Raji (cell line): ENCODE measurements around the gene ZMYND15.

Experiments
- POLR2A ChIP-seq: IDR thresholded peaks from 2 replicates; pipeline ENCODE4 v1.6.1; 2011; ENCODE audit warnings: low read depth, low read length, control low read depth; ENCODE audit not compliant: insufficient read depth

Gene ZMYND15

DNA sequence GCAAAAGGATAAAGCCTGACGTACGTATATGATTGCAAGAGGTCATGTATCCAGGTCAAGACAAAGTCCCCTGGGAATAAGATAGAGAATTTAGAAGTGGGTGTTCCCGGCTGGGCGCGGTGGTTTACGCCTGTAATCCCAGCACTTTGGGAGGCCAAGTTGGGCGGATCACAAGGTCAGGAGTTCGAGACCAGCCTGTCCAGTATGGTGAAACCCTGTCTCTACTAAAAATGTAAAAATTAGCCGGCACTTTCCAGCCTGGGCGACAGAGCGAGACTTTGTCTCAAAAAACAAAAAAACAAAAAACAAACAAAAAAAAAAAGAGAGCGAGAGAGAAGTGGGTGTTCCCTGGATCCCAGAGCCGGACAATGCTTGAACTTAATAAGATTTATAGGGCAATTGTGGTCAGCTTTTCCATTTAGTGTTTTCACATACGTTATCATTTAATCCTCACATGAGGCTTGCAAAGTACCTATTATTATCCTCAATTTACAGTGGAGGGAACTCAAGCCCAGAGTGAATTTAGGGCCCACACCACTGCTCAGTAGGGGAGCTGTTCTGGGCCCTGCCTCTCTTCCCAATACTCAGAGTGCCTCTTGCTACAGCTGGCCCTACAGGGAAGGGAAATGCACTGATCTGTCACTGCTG, 48.6 kb downstream of the ZMYND15 start:
- TF ChIP-seq POLR2A: no peak

DNA sequence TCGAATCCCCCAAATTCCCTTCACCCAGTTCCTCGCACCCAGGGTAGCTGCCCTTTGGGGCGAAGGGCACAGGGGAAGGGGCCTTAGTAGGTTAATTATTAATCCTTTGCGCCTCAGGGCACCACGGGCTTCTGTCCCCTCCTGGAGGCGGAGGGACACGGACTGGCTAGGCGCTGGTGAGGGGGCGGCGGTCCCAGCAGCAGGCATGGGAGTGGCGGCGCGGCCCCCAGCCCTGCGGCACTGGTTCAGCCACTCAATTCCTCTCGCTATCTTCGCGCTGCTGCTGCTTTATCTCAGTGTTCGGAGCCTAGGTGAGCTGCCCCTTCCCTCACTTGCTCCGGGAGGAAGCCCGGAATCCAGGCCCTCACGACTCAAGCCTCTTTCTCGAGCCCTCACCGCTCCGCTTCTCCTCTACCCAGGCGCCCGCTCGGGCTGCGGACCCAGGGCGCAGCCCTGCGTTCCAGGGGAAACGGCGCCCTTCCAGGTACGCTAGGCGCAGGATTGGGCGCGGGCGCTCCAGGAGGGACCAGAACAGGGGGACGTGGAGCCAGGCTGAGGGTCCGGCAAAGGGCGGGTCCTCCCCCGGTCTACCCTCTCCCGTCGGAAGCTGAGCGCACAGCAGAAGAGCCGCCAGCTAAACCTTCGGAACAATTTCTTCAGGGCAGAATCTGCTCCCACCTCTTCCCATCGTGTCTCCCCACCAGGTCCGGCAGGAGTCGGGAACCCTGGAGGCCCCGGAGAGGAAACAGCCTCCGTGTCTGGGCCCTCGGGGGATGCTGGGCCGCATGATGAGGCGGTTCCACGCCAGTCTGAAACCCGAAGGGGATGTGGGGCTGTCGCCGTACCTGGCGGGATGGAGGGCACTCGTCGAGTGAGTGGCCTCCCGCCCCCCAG, 49.4 kb downstream of the ZMYND15 start, which contains the start of gene GLTPD2:
TSS of gene GLTPD2 (plus strand) at position 158 of the 894 bp plus-strand sequence. CDS start at position 206, 48 bp downstream.
- TF ChIP-seq POLR2A: no peak

DNA sequence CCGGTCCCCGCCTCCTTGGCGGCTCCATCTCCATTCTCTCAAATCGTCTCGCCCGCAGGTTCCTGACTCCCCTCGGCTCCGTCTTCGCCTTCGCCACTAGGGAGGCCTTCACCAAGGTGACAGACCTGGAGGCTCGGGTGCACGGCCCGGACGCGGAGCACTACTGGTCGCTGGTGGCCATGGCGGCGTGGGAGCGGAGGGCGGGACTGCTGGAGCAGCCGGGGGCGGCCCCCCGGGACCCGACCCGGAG, 50.0 kb downstream of the ZMYND15 start:
- TF ChIP-seq POLR2A: no peak

DNA sequence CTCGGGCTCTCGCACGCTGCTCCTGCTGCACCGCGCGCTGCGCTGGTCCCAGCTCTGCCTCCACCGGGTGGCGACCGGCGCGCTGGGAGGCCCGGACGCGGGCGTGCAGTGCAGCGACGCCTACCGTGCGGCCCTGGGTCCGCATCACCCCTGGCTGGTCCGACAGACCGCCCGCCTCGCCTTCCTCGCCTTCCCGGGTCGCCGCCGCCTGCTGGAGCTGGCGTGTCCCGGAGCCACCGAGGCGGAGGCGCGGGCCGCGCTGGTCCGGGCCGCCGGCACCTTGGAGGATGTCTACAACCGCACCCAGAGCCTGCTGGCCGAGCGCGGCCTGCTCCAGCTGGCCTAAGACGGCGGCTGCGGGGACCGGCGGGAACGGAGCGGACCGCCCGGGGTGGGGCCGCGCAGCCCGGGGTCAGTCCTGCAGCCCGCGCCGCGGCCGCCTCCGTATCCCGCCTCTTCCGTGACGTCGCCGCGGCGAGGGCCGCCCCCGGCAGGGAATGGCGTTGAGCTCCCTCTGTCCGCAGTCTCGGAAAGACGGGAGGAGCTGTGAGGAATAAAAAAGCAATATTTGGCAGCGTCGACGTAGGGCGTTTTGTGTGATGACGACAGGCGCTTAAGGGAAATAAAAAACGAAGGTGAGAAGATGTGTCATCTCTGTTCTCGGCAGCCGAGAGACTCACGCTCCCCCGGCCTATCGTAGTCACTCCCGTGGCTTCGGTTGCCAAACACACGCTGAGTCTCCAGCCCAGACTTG, 50.5 kb downstream of the ZMYND15 start:
- 0 out of 2 replicates have a peak, but pooled peaks have one; percentile 26 for TF ChIP-seq POLR2A

DNA sequence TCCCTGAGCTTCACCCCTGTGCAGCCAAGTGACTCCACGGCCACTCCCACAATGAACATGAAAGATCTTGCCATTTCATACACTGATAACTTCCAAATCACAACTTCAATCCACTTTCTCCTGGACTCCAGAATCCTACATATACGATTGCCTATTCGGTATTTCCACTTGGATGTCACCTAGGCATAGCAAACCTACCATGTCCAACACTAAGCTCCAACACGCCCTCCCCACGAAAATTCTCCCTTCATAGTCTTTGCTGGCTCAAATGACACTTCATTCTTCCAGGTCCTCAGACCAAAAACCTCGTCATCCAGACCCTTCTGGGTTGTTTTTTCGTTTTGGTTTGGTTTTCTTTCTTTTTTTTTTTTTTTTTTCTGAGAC, 51.1 kb downstream of the ZMYND15 start:
- no peak for TF ChIP-seq POLR2A

DNA sequence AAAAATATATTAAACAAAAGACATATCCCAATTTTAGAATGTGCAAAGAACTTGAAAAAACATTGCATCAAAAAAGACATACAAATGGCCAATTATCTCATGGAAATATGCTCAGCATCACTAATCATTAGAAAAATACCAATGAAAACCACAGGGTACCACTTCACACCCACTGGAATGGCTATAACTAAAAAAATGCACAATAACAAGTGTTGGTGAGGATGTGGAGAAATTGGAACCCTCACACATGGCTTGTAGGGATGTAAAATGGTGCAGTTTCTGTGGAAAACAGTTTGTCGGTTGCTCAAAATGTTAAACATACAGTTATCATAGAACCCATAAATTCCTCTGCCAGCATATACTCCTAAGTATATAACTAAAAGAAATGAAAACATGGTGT, 55.5 kb downstream of the ZMYND15 start:
- TF ChIP-seq POLR2A: no peak
